GM10266 (cell line): ENCODE measurements around the gene ARPC4.
"Not testable (repeated sequence)": the region's sequence is repeated elsewhere in the genome, so short reads cannot be mapped to it uniquely, and the experiment has no call there.

ENCODE experiments used
- DNase-seq: peaks from one replicate; pipeline ENCODE4 v3.0.0; 2012; ENCODE audit errors: extremely low spot score
- CTCF ChIP-seq: IDR thresholded peaks from 2 replicates; pipeline ENCODE4 v1.5.1; 2012; ENCODE audit warnings: mild to moderate bottlenecking, low read depth; ENCODE audit not compliant: control insufficient read depth, insufficient read depth; ENCODE audit errors: missing control alignments

The ARPC4 gene

GRCh38 chr3:9770276-9770812 lies 22.5 kb upstream of the ARPC4 start:
- no peak for TF ChIP-seq CTCF
- peak; percentile 23 for DNase-seq

GRCh38 chr3:9771007-9771406 lies 21.9 kb upstream of the ARPC4 start:
- not testable (repeated sequence) for DNase-seq

GRCh38 chr3:9776896-9777693 lies 15.8 kb upstream of the ARPC4 start:
- no peak for TF ChIP-seq CTCF
- DNase-seq = no peak

- no peak for TF ChIP-seq CTCF
- no peak for DNase-seq
These were observed 15.2 kb upstream of the ARPC4 start for GRCh38 chr3:9777694-9778021.

GRCh38 chr3:9778143-9779074 lies 14.5 kb upstream of the ARPC4 start:
- no peak for TF ChIP-seq CTCF
- peak; percentile 42 for DNase-seq

- DNase-seq = no peak
These were observed 13.7 kb upstream of the ARPC4 start for GRCh38 chr3:9779075-9779593.

More at GRCh38 chr3:9779075-9779593, 13.7 kb upstream of the ARPC4 start:
- no peak for TF ChIP-seq CTCF
